Astrocyte (in vitro differentiated cells and primary cell): ENCODE measurements around the gene C17orf67. TPM values are rescaled to one million over a fixed set of nuclear protein-coding genes. Genes with fewer than 3 reads are reported as not detected.

ENCODE experiments used
- DNase-seq: peaks from one replicate; pipeline ENCODE4 v3.0.0-alpha.2; 2010; ENCODE audit warnings: low read depth
- FAIRE-seq: peaks from 2 replicates; lab custom pipeline; 2011; peaks lifted over from hg19 to GRCh38; lab: Jason Lieb, UNC
- H2AFZ ChIP-seq: 2 replicates; pipeline ENCODE4 v1.6.0; 2012; ENCODE audit warnings: low read depth, low read length, inconsistent platforms
- H3K27ac ChIP-seq: 2 replicates; pipeline ENCODE4 v1.5.1; 2011; ENCODE audit warnings: low read depth, low read length, inconsistent platforms
- H3K27me3 ChIP-seq: 2 replicates; pipeline ENCODE4 v1.6.0; 2011; ENCODE audit warnings: low read length, inconsistent platforms; ENCODE audit not compliant: insufficient read depth
- H3K36me3 ChIP-seq: 2 replicates; pipeline ENCODE4 v1.5.1; 2011; ENCODE audit warnings: low read length, inconsistent platforms; ENCODE audit not compliant: insufficient read depth
- H3K4me1 ChIP-seq: 2 replicates; pipeline ENCODE4 v1.5.1; 2011; ENCODE audit warnings: low read length, inconsistent platforms; ENCODE audit not compliant: insufficient read depth
- H3K4me2 ChIP-seq: 2 replicates; pipeline ENCODE4 v1.6.0; 2012; ENCODE audit warnings: low read length, inconsistent platforms
- H3K4me3 ChIP-seq: 2 replicates; pipeline ENCODE4 v1.5.1; 2011; ENCODE audit warnings: low read depth, mild to moderate bottlenecking, low read length, inconsistent platforms; ENCODE audit not compliant: insufficient read depth
- H3K79me2 ChIP-seq: 2 replicates; pipeline ENCODE4 v1.6.0; 2012; ENCODE audit warnings: mild to moderate bottlenecking, low read length, inconsistent platforms; ENCODE audit not compliant: insufficient read depth
- H3K9ac ChIP-seq: 2 replicates; pipeline ENCODE4 v1.6.0; 2012; ENCODE audit warnings: mild to moderate bottlenecking, low read length, inconsistent platforms
- H3K9me3 ChIP-seq: 2 replicates; pipeline ENCODE4 v1.5.1; 2012; ENCODE audit warnings: low read depth, mild to moderate bottlenecking, low read length, inconsistent platforms; ENCODE audit not compliant: insufficient read depth
- H4K20me1 ChIP-seq: 2 replicates; pipeline ENCODE4 v1.6.0; 2012; ENCODE audit warnings: low read length, inconsistent platforms; ENCODE audit not compliant: insufficient read depth
- H3K27ac Mint-ChIP-seq: one replicate; pipeline ENCODE4 v1.8.0; 2021; ENCODE audit warnings: mild to moderate bottlenecking, mixed read lengths; ENCODE audit not compliant: unreplicated experiment
- H3K27me3 Mint-ChIP-seq: one replicate; pipeline ENCODE4 v1.8.0; 2021; ENCODE audit warnings: low read depth, mixed read lengths; ENCODE audit not compliant: unreplicated experiment
- H3K36me3 Mint-ChIP-seq: one replicate; pipeline ENCODE4 v1.8.0; 2021; ENCODE audit warnings: low read depth, mixed read lengths; ENCODE audit not compliant: unreplicated experiment
- H3K4me1 Mint-ChIP-seq: one replicate; pipeline ENCODE4 v1.8.0; 2021; ENCODE audit warnings: low read depth, mixed read lengths; ENCODE audit not compliant: unreplicated experiment
- H3K4me3 Mint-ChIP-seq: one replicate; pipeline ENCODE4 v1.8.0; 2021; ENCODE audit warnings: mild to moderate bottlenecking, moderate library complexity, mixed read lengths; ENCODE audit not compliant: unreplicated experiment
- H3K9me3 Mint-ChIP-seq: one replicate; pipeline ENCODE4 v1.8.0; 2021; ENCODE audit warnings: mild to moderate bottlenecking, mixed read lengths; ENCODE audit not compliant: unreplicated experiment
- EZH2 ChIP-seq: IDR thresholded peaks from 2 replicates; pipeline ENCODE4 v1.6.1; 2012; ENCODE audit warnings: mild to moderate bottlenecking, low read length, inconsistent platforms; ENCODE audit not compliant: insufficient read depth
- total RNA-seq: library from RNA; stranded (reverse); gene quantifications from 2 replicates; pipeline ENCODE4 v1.2.1, GENCODE V29; 2021
- TF ChIP-seq, protein P1 (sequence below): IDR thresholded peaks from 2 replicates; pipeline ENCODE4 v1.5.1; 2011; ENCODE audit warnings: low read depth, mild to moderate bottlenecking, inconsistent platforms, low read length, moderate library complexity; ENCODE audit not compliant: insufficient read depth

C17orf67 gene
- total RNA-seq, 1 donor from 2014 or later: 2.8 TPM

DNA sequence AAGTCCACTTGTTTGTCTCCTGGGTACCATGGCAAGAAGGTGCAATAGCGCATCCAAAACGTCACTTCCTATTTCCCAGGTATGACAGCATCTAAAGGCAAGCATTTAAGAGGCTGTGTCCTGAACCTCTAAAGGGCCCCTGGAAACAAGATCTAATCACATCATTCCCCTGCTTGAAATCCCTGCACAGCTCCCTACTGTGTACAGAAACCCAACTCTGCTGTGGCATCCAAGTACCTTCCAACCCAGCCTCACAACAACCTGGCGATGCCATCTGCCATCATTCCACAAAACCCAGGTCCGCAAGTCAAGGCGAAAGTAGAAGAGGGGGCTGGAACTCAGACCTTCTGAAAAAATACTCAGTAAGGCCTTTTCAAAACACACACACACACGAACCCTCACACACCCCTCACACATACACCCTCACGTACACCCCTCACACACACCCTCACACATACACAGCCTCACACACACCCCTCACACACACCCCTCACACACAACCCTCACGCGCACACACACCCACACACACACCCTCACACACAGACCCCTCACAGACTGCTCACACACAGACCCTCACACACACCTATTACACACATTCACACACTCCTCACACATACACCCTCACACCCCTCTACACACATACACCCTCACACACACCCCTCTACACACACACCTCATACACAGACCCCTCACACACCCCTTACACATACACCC, 24.5 kb downstream of the C17orf67 start:
- H3K4me2 ChIP-seq: no peak overlapping the region
- Mint-ChIP-seq H3K27ac (no peak overlapping the region), H3K36me3 (no peaks in the 10 kb centered on the region), H3K27me3 (peaks cover 6% of the 10 kb centered on the region), H3K4me3 (no peak overlapping the region), H3K9me3 (no peaks in the 10 kb centered on the region), H3K4me1 (no peaks in the 10 kb centered on the region)
- no peak overlapping the region for H3K9ac ChIP-seq
- no peaks in the 10 kb centered on the region for H3K4me1 ChIP-seq
- no peaks in the 10 kb centered on the region for H4K20me1 ChIP-seq
- H2AFZ ChIP-seq: no peak overlapping the region
- FAIRE-seq (no peak), DNase-seq (no peak)
- no peak overlapping the region for H3K27ac ChIP-seq
- no peaks in the 10 kb centered on the region for H3K36me3 ChIP-seq
- H3K79me2 ChIP-seq: no peaks in the 10 kb centered on the region
- H3K27me3 ChIP-seq: no peaks in the 10 kb centered on the region
- TF ChIP-seq EZH2: no peak
- TF ChIP-seq, protein P1, sequence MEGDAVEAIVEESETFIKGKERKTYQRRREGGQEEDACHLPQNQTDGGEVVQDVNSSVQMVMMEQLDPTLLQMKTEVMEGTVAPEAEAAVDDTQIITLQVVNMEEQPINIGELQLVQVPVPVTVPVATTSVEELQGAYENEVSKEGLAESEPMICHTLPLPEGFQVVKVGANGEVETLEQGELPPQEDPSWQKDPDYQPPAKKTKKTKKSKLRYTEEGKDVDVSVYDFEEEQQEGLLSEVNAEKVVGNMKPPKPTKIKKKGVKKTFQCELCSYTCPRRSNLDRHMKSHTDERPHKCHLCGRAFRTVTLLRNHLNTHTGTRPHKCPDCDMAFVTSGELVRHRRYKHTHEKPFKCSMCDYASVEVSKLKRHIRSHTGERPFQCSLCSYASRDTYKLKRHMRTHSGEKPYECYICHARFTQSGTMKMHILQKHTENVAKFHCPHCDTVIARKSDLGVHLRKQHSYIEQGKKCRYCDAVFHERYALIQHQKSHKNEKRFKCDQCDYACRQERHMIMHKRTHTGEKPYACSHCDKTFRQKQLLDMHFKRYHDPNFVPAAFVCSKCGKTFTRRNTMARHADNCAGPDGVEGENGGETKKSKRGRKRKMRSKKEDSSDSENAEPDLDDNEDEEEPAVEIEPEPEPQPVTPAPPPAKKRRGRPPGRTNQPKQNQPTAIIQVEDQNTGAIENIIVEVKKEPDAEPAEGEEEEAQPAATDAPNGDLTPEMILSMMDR: no peak
- no peaks in the 10 kb centered on the region for H3K9me3 ChIP-seq
- no peak overlapping the region for H3K4me3 ChIP-seq

DNA sequence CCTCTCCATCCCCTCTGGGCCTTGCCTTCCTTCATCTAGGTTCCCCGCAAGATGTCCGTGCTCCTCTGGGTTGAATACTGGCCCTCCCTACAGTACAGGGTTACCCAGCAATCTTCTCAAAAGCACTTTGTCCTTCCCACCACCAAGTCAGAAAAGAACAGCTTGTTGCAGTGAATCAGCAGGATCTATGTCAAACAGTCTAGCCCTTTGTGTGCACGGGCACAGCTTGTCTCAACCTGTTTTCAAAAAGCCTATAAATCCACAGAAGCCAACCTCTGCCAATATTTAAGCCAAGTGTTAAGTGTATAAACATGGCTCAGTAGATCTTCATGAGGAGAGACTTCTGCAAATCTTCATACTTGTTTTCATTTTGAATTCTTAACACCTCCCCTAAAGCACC, 25.2 kb downstream of the C17orf67 start:
- Mint-ChIP-seq H3K4me1 (no peaks in the 10 kb centered on the region), H3K27me3 (peaks cover 6% of the 10 kb centered on the region), H3K4me3 (no peak overlapping the region), H3K9me3 (no peaks in the 10 kb centered on the region), H3K27ac (no peak overlapping the region), H3K36me3 (no peaks in the 10 kb centered on the region)
- no peak for DNase-seq
- no peaks in the 10 kb centered on the region for H3K79me2 ChIP-seq
- H3K4me1 ChIP-seq: no peaks in the 10 kb centered on the region
- H3K9me3 ChIP-seq: no peaks in the 10 kb centered on the region
- no peak overlapping the region for H3K9ac ChIP-seq
- no peaks in the 10 kb centered on the region for H3K27me3 ChIP-seq
- H3K27ac ChIP-seq: no peak overlapping the region
- no peaks in the 10 kb centered on the region for H3K36me3 ChIP-seq
- no peaks in the 10 kb centered on the region for H4K20me1 ChIP-seq
- TF ChIP-seq EZH2: no peak
- TF ChIP-seq, protein P1: no peak
- H2AFZ ChIP-seq: no peak overlapping the region
- H3K4me2 ChIP-seq: no peak overlapping the region
- H3K4me3 ChIP-seq: no peak overlapping the region
- no peak for FAIRE-seq

DNA sequence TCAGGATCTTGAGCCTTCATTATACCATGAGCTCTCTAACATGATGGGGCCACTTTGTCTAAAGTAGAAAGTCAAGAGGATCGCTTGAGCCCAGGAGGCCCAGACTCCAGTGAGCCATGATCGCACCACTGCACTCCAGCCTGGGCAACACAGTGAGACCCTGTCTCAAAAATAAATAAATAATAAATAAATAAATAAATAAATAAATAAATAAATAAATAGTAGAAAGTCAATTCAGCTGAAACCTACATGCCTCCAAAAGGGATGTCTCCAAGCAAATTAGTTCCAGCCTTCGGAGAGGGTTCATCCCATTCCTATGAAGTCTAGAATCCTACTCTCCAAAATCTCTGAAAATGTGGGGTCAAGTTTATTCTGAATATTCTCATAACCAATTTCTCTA, 26.0 kb downstream of the C17orf67 start:
- H3K4me3 ChIP-seq: no peak overlapping the region

More for the DNA sequence above, 26.0 kb downstream of the C17orf67 start:
- Histone ChIP-seq H3K9me3 (no peaks in the 10 kb centered on the region), H3K4me2 (no peak overlapping the region), H3K79me2 (no peaks in the 10 kb centered on the region), H2AFZ (no peak overlapping the region), H3K36me3 (no peaks in the 10 kb centered on the region), H3K27ac (no peak overlapping the region), H3K9ac (no peak overlapping the region), H4K20me1 (no peaks in the 10 kb centered on the region), H3K4me1 (no peaks in the 10 kb centered on the region), H3K27me3 (no peaks in the 10 kb centered on the region)
- H3K4me1 Mint-ChIP-seq: no peaks in the 10 kb centered on the region
- TF ChIP-seq, protein P1: no peak
- no peak for TF ChIP-seq EZH2
- no peak overlapping the region for H3K27ac Mint-ChIP-seq
- DNase-seq (no peak), FAIRE-seq (no peak)
- H3K4me3 Mint-ChIP-seq: no peak overlapping the region
- peaks cover 7% of the 10 kb centered on the region for H3K27me3 Mint-ChIP-seq
- no peaks in the 10 kb centered on the region for H3K36me3 Mint-ChIP-seq
- H3K9me3 Mint-ChIP-seq: no peaks in the 10 kb centered on the region
